Kidney (tissue), 14 donors: ENCODE measurements around the gene CDC25A. TPM values are rescaled to one million over a fixed set of nuclear protein-coding genes. Genes with fewer than 3 reads are reported as not detected.

Experiments used
- DNase-seq, 5 donors: peaks; one replicate each; pipeline ENCODE4 v3.0.0-alpha.2; 2013 to 2020
- FAIRE-seq: peaks from 2 replicates; lab custom pipeline; 2012; peaks lifted over from hg19 to GRCh38; lab: Jason Lieb, UNC
- H3K27ac ChIP-seq, 2 donors: one replicate each; pipeline ENCODE4 v1.7.0; 2013; ENCODE audit warnings: low read depth in 2 of 2, low read length in 2 of 2, inconsistent platforms in 1 of 2
- H3K27me3 ChIP-seq: one replicate; pipeline ENCODE4 v1.7.1; 2013; ENCODE audit warnings: low read length, inconsistent platforms; ENCODE audit not compliant: control insufficient read depth, insufficient read depth
- H3K36me3 ChIP-seq, 3 donors: one replicate each; pipeline versions ENCODE4 v1.7.0 to v1.7.1; 2013; ENCODE audit warnings: low read length in 3 of 3, control low read depth in 1 of 3, inconsistent platforms in 1 of 3; ENCODE audit not compliant: insufficient read depth in 3 of 3, control insufficient read depth in 2 of 3
- H3K4me1 ChIP-seq, 3 donors: one replicate each; pipeline versions ENCODE4 v1.7.0 to v1.7.1; 2013; ENCODE audit warnings: low read length in 3 of 3, inconsistent platforms in 1 of 3, low read depth in 1 of 3; ENCODE audit not compliant: control insufficient read depth in 2 of 3, insufficient read depth in 2 of 3
- H3K4me3 ChIP-seq, 3 donors: one replicate each; pipeline versions ENCODE4 v1.7.0 to v1.8.1; 2013; ENCODE audit warnings: low read length in 3 of 3, control low read depth in 1 of 3, inconsistent platforms in 1 of 3
- H3K9ac ChIP-seq, 3 donors: one replicate each; pipeline versions ENCODE4 v1.7.0 to v1.7.1; 2013; ENCODE audit warnings: low read length in 3 of 3, control low read depth in 1 of 3, inconsistent platforms in 1 of 3
- H3K9me3 ChIP-seq, 3 donors: one replicate each; pipeline versions ENCODE4 v1.7.0 to v1.7.1; 2013; ENCODE audit warnings: low read length in 3 of 3, control low read depth in 1 of 3, inconsistent platforms in 1 of 3; ENCODE audit not compliant: control insufficient read depth in 2 of 3, insufficient read depth in 1 of 3
- intact Hi-C: fragments of 100-400 bp; cut with DNase I; formaldehyde crosslinking; loops from one replicate; pipeline ENCODE4 v1.11.1; 2022
- polyA plus RNA-seq: library from polyadenylated mRNA; stranded (reverse); fragments of 350-450 nt; fragmentation: Illumina TruSeq; extraction: RNeasy Lipid Tissue Mini Kit (QIAGEN cat#74804); gene quantifications from one replicate; pipeline ENCODE4 v1.2.3, GENCODE V29; 2014; ENCODE audit warnings: low read depth, low replicate concordance; ENCODE audit not compliant: insufficient read depth
- total RNA-seq: library from RNA; stranded (reverse); fragmentation: NEBNext Ultra II Directional; extraction: Animal tissue kit (Norgen Biotek cat#: 25700); gene quantifications from one replicate; pipeline ENCODE4 v1.2.1, GENCODE V29; 2021
- TF ChIP-seq, protein P1 (sequence below): IDR thresholded peaks from 3 replicates; pipeline ENCODE4 v1.5.1; 2012; ENCODE audit warnings: mild to moderate bottlenecking, moderate library complexity, borderline replicate concordance; ENCODE audit not compliant: insufficient read depth; ENCODE audit errors: extremely low read depth
- donor health status: control.
- donor health status: control.
- donor health status: control.
- donor health status: control.
- donor health status: control.
- donor health status: DM: yes; HTN: yes; CAD: no.
- donor health status: Normal renal cell carcinoma (clear cell type).

CDC25A gene
- total and polyA plus RNA-seq, 2 donors from 2014 or later: 0.88 to 1.6 TPM

GRCh38 chr3:48155122-48155521 is 33.1 kb downstream of the CDC25A start:
- H3K36me3 ChIP-seq: no peaks in the 10 kb centered on the region
- peaks cover 3 to 11% (median 5%) of the 10 kb centered on the region in 3 donors for H3K4me1 ChIP-seq
- no peak overlapping the region for H3K27ac ChIP-seq
- no peak overlapping the region for H3K9ac ChIP-seq
- DNase-seq (peak in 1 of 5 donors; percentile 11), FAIRE-seq (no peak)
- intact Hi-C loops: loop anchor here (10.0 kb wide), 1 partner anchor 310 kb away; no protein-coding TSS in a partner anchor
- H3K27me3 ChIP-seq: no peaks in the 10 kb centered on the region
- TF ChIP-seq, protein P1, sequence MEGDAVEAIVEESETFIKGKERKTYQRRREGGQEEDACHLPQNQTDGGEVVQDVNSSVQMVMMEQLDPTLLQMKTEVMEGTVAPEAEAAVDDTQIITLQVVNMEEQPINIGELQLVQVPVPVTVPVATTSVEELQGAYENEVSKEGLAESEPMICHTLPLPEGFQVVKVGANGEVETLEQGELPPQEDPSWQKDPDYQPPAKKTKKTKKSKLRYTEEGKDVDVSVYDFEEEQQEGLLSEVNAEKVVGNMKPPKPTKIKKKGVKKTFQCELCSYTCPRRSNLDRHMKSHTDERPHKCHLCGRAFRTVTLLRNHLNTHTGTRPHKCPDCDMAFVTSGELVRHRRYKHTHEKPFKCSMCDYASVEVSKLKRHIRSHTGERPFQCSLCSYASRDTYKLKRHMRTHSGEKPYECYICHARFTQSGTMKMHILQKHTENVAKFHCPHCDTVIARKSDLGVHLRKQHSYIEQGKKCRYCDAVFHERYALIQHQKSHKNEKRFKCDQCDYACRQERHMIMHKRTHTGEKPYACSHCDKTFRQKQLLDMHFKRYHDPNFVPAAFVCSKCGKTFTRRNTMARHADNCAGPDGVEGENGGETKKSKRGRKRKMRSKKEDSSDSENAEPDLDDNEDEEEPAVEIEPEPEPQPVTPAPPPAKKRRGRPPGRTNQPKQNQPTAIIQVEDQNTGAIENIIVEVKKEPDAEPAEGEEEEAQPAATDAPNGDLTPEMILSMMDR: no peak
- no peak overlapping the region for H3K4me3 ChIP-seq
- H3K9me3 ChIP-seq: no peaks in the 10 kb centered on the region

DNA sequence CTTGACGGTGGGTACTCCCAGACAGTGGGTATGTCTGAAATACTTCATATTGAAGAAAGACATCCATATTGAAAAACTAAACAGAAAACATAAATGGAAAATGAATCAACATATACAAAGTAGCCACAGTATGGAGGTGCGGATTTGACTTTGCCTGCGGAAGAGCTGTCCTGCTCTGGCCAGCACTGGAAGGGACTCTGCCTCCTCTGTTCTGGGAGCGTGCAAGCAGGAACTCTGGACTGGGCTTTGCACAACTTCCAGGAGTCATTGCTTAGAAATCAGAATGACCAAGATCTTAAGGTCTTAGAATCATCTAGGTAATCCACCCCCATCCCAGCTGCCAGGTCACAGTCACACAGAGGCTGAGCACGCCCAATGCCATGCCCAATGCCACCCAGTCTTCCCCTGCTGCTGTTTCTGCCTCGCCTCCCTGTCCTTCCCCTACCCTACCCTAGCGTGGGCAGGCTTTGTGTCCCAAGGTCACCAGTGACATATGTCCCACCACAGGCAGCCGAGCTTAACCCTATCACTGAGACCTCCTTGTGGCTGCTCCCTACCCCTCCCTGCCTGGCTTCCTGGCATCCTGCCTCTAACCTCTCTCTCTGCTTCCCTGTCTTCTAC is 36.3 kb downstream of the CDC25A start:
- DNase-seq (no peak), FAIRE-seq (no peak)
- no peak overlapping the region for H3K9ac ChIP-seq
- no peak overlapping the region for H3K4me3 ChIP-seq
- H3K27ac ChIP-seq: peak overlapping the region; percentile 26 to 36
- H3K36me3 ChIP-seq: no peaks in the 10 kb centered on the region
- peaks cover 3 to 11% (median 5%) of the 10 kb centered on the region in 3 donors for H3K4me1 ChIP-seq
- TF ChIP-seq, protein P1: no peak
- H3K9me3 ChIP-seq: no peaks in the 10 kb centered on the region
- no peaks in the 10 kb centered on the region for H3K27me3 ChIP-seq
- intact Hi-C loops: loop anchor here (10.0 kb wide), 1 partner anchor 307 kb away; no protein-coding TSS in a partner anchor

GRCh38 chr3:48151058-48151806 is 37.0 kb downstream of the CDC25A start:
- peak overlapping the region; percentile 26 to 36 for H3K27ac ChIP-seq
- H3K9me3 ChIP-seq: no peaks in the 10 kb centered on the region
- DNase-seq: peak; percentile 83 to 93 (median 86)
- H3K4me1 ChIP-seq: peaks cover 3 to 11% (median 5%) of the 10 kb centered on the region in 3 donors
- no peaks in the 10 kb centered on the region for H3K36me3 ChIP-seq
- TF ChIP-seq, protein P1: peak; percentile 66
- no peak for FAIRE-seq
- no peaks in the 10 kb centered on the region for H3K27me3 ChIP-seq
- H3K9ac ChIP-seq: no peak overlapping the region
- H3K4me3 ChIP-seq: no peak overlapping the region
- intact Hi-C loops: loop anchor here (10.0 kb wide), 1 partner anchor 306 kb away; no protein-coding TSS in a partner anchor
